Esophagus muscularis mucosa (tissue), 4 donors: ENCODE measurements around the gene DDX5.

Experiments used
- EP300 ChIP-seq: sonication (generic); formaldehyde crosslinking; IDR thresholded peaks from one replicate; pipeline ENCODE4 v1.6.1; 2017; ENCODE audit warnings: antibody characterized with exemption
- POLR2A ChIP-seq: fragments of 450-650 bp; IDR thresholded peaks from one replicate; pipeline ENCODE4 v1.6.1; 2017; ENCODE audit warnings: antibody characterized with exemption, moderate library complexity, mild to moderate bottlenecking, low read depth
- POLR2AphosphoS5 ChIP-seq, 2 donors: sonication (generic); formaldehyde crosslinking; IDR thresholded peaks; one replicate each; pipeline ENCODE4 v1.6.1; 2017; ENCODE audit warnings: antibody characterized with exemption in 2 of 2
- TF ChIP-seq, protein P1 (sequence below), 3 experiments: fragments of 200-600 bp in 2 of 3; fragments of 450-650 bp in 1 of 3; sonication (generic) in 2 of 3; IDR thresholded peaks; one replicate each; pipeline ENCODE4 v1.5.1; 2017 to 2019; ENCODE audit warnings: antibody characterized with exemption in 3 of 3, mild to moderate bottlenecking in 2 of 3, moderate library complexity in 1 of 3

DNA sequence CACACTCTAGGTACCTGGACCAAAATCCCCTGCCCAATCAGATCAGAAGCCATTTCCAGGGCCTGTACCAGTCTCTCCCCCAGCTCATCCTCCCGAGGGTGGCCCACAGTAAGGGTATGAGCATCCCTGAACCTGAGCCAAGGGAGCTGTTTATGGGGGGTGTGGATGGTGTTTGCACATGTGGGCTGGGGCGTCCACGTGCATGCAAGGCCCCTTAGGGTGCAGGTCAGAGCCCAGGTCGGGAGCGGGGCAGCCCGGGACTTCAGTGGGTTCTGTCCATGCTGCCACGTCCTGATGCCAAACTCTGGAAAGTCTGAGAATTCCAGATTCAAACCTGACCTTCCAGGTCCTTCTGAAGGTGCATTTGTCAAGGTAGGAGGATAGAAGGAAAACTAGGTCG is 47.3 kb downstream of the DDX5 start:
- TF ChIP-seq, protein P1, sequence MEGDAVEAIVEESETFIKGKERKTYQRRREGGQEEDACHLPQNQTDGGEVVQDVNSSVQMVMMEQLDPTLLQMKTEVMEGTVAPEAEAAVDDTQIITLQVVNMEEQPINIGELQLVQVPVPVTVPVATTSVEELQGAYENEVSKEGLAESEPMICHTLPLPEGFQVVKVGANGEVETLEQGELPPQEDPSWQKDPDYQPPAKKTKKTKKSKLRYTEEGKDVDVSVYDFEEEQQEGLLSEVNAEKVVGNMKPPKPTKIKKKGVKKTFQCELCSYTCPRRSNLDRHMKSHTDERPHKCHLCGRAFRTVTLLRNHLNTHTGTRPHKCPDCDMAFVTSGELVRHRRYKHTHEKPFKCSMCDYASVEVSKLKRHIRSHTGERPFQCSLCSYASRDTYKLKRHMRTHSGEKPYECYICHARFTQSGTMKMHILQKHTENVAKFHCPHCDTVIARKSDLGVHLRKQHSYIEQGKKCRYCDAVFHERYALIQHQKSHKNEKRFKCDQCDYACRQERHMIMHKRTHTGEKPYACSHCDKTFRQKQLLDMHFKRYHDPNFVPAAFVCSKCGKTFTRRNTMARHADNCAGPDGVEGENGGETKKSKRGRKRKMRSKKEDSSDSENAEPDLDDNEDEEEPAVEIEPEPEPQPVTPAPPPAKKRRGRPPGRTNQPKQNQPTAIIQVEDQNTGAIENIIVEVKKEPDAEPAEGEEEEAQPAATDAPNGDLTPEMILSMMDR (IDR thresholded peaks at IDR 0.05): no peak
- TF ChIP-seq POLR2A: no peak
- no peak for TF ChIP-seq POLR2AphosphoS5 (IDR thresholded peaks at IDR 0.05)
- TF ChIP-seq EP300: no peak
